HepG2 (cell line): ENCODE measurements around the gene PPP2R5B. TPM values are rescaled to one million over a fixed set of nuclear protein-coding genes. Genes with fewer than 3 reads are reported as not detected.

ENCODE experiments used
- CCDC6 ChIP-seq: sonication (generic); formaldehyde crosslinking; IDR thresholded peaks from 2 replicates; pipeline ENCODE4 v1.8.1; 2022; ENCODE audit warnings: mild to moderate bottlenecking, missing genetic modification reagents, moderate library complexity
- CHCHD3 ChIP-seq: sonication (generic); formaldehyde crosslinking; IDR thresholded peaks from 2 replicates; pipeline ENCODE4 v1.8.0; 2022; ENCODE audit warnings: mild to moderate bottlenecking, missing genetic modification reagents, moderate library complexity
- GZF1 ChIP-seq: sonication (generic); formaldehyde crosslinking; IDR thresholded peaks from 2 replicates; pipeline ENCODE4 v1.5.1; 2020; ENCODE audit warnings: mild to moderate bottlenecking, missing genetic modification reagents
- KDM1A ChIP-seq: IDR thresholded peaks from 2 replicates; pipeline ENCODE4 v1.6.1; 2016; ENCODE audit warnings: missing compliant biosample characterization
- KMT2A ChIP-seq: sonication (generic); formaldehyde crosslinking; IDR thresholded peaks from 2 replicates; pipeline ENCODE4 v1.4.0; 2020; ENCODE audit warnings: missing genetic modification reagents
- MBD4 ChIP-seq: IDR thresholded peaks from 2 replicates; pipeline ENCODE4 v1.6.1; 2012; ENCODE audit warnings: low read length, inconsistent platforms, borderline replicate concordance
- PCBP1 ChIP-seq: fragments of 200-400 bp; formaldehyde crosslinking; IDR thresholded peaks from 2 replicates; pipeline ENCODE4 v1.6.1; 2017; ENCODE audit warnings: mild to moderate bottlenecking, low read depth, low read length, borderline replicate concordance
- RXRA ChIP-seq: sonication (generic); formaldehyde crosslinking; IDR thresholded peaks from 2 replicates; pipeline ENCODE4 v1.5.1; 2020; ENCODE audit warnings: missing genetic modification reagents
- SALL1 ChIP-seq: sonication (generic); formaldehyde crosslinking; IDR thresholded peaks from 2 replicates; pipeline ENCODE4 v1.8.0; 2022; ENCODE audit warnings: mild to moderate bottlenecking, missing genetic modification reagents
- ZNF225 ChIP-seq: sonication (generic); formaldehyde crosslinking; IDR thresholded peaks from 2 replicates; pipeline ENCODE4 v1.4.0; 2020; ENCODE audit warnings: mild to moderate bottlenecking, missing genetic modification reagents
- ZNF251 ChIP-seq: sonication (generic); formaldehyde crosslinking; IDR thresholded peaks from 2 replicates; pipeline ENCODE4 v1.9.0; 2021; ENCODE audit warnings: mild to moderate bottlenecking, missing genetic modification reagents
- ZNF607 ChIP-seq: sonication (generic); formaldehyde crosslinking; IDR thresholded peaks from 2 replicates; pipeline ENCODE4 v1.5.1; 2020; ENCODE audit warnings: missing genetic modification reagents, mild to moderate bottlenecking, borderline replicate concordance
- ZNF646 ChIP-seq: sonication (generic); formaldehyde crosslinking; IDR thresholded peaks from 2 replicates; pipeline ENCODE4 v1.9.0; 2021; ENCODE audit warnings: mild to moderate bottlenecking, missing genetic modification reagents
- ZNF691 ChIP-seq: sonication (generic); formaldehyde crosslinking; IDR thresholded peaks from 2 replicates; pipeline ENCODE4 v1.4.0; 2020; ENCODE audit warnings: missing genetic modification reagents, low read depth, mild to moderate bottlenecking, borderline replicate concordance
- ZNF772 ChIP-seq: sonication (generic); formaldehyde crosslinking; IDR thresholded peaks from 2 replicates; pipeline ENCODE4 v1.5.0; 2020; ENCODE audit warnings: mild to moderate bottlenecking, missing genetic modification reagents
- ZNF788 ChIP-seq: sonication (generic); formaldehyde crosslinking; IDR thresholded peaks from 2 replicates; pipeline ENCODE4 v1.5.0; 2020; ENCODE audit warnings: mild to moderate bottlenecking, missing genetic modification reagents, borderline replicate concordance
- ZNF883 ChIP-seq: sonication (generic); formaldehyde crosslinking; IDR thresholded peaks from 2 replicates; pipeline ENCODE4 v1.5.1; 2020; ENCODE audit warnings: mild to moderate bottlenecking, missing genetic modification reagents; ENCODE audit errors: not compliant biosample characterization
- polyA plus RNA-seq, 8 experiments: library from polyadenylated mRNA; depleted of rRNA in 3 of 8; stranded (reverse) in 7 of 8; unstranded in 1 of 8; fragments of >200 nt; fragmentation: Illumina TruSeq in 4 of 8; extraction: Trizol in 4 of 8; gene quantifications; 2 replicates each; pipeline versions ENCODE4 v1.2.1 to v1.2.3, GENCODE V29; 2011 to 2016; ENCODE audit warnings: low read depth in 4 of 8, missing spikeins in 1 of 8, mixed read lengths in 1 of 8; ENCODE audit not compliant: insufficient read depth in 1 of 8
- total RNA-seq, 5 experiments: library from RNA; depleted of rRNA; stranded (reverse); fragments of >200 nt; fragmentation: Illumina TruSeq; extraction: Trizol; gene quantifications; 2 replicates each; pipeline ENCODE4 v1.2.3, GENCODE V29; 2016; ENCODE audit warnings: low read depth in 1 of 5
- TF ChIP-seq, protein P1 (sequence below): sonication (generic); formaldehyde crosslinking; IDR thresholded peaks from 2 replicates; pipeline ENCODE4 v1.5.0; 2020; ENCODE audit warnings: mild to moderate bottlenecking, missing genetic modification reagents, borderline replicate concordance
- TF ChIP-seq, protein P2 (sequence below): sonication (generic); formaldehyde crosslinking; IDR thresholded peaks from 2 replicates; pipeline ENCODE4 v1.5.0; 2020; ENCODE audit warnings: mild to moderate bottlenecking, missing genetic modification reagents

The PPP2R5B gene
- total and polyA plus RNA-seq, 2 of the 13 experiments (the other 11 are each of a cell fraction or from before 2014, with no cell fraction given): 2.3 to 8.3 TPM

DNA sequence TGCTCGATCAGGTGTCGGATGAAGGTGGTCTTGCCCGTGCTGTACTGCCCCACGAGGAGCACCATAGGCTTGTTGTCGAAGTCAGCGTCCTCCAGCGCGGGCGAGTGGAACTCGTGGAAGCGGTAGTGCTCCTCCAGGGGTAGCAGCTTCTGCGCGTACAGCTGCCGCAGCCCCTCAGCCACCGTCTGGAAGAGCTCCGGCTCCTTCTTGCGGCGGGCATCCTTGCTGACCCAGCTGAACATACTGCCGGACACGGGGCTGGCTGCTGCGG lies 46.3 kb upstream of the PPP2R5B start (continued):
- TF ChIP-seq, protein P1, sequence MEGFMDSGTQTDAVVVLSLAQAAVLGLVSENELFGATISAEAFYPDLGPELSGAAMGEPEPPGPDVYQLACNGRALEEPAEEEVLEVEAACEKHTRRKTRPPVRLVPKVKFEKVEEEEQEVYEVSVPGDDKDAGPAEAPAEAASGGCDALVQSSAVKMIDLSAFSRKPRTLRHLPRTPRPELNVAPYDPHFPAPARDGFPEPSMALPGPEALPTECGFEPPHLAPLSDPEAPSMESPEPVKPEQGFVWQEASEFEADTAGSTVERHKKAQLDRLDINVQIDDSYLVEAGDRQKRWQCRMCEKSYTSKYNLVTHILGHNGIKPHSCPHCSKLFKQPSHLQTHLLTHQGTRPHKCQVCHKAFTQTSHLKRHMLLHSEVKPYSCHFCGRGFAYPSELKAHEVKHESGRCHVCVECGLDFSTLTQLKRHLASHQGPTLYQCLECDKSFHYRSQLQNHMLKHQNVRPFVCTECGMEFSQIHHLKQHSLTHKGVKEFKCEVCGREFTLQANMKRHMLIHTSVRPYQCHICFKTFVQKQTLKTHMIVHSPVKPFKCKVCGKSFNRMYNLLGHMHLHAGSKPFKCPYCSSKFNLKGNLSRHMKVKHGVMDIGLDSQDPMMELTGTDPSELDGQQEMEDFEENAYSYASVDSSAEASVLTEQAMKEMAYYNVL (CRISPR knock-in tag): no peak
- peak; percentile 70; the same call in 1 of the 2 replicates for TF ChIP-seq KMT2A (CRISPR knock-in tag)
- TF ChIP-seq, protein P2, sequence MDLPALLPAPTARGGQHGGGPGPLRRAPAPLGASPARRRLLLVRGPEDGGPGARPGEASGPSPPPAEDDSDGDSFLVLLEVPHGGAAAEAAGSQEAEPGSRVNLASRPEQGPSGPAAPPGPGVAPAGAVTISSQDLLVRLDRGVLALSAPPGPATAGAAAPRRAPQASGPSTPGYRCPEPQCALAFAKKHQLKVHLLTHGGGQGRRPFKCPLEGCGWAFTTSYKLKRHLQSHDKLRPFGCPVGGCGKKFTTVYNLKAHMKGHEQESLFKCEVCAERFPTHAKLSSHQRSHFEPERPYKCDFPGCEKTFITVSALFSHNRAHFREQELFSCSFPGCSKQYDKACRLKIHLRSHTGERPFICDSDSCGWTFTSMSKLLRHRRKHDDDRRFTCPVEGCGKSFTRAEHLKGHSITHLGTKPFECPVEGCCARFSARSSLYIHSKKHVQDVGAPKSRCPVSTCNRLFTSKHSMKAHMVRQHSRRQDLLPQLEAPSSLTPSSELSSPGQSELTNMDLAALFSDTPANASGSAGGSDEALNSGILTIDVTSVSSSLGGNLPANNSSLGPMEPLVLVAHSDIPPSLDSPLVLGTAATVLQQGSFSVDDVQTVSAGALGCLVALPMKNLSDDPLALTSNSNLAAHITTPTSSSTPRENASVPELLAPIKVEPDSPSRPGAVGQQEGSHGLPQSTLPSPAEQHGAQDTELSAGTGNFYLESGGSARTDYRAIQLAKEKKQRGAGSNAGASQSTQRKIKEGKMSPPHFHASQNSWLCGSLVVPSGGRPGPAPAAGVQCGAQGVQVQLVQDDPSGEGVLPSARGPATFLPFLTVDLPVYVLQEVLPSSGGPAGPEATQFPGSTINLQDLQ: peak; percentile 36; the same call in 1 of the 2 replicates
- peak; percentile 76 for TF ChIP-seq ZNF883 (CRISPR knock-in tag)
- peak; percentile 14 for TF ChIP-seq RXRA (CRISPR knock-in tag)
- TF ChIP-seq CCDC6 (CRISPR knock-in tag): peak; percentile 74; the same call in 1 of the 2 replicates
- TF ChIP-seq ZNF225 (CRISPR knock-in tag): 0 out of 2 replicates have a peak, but pooled peaks have one; percentile 27
- TF ChIP-seq ZNF607 (CRISPR knock-in tag): no peak
- TF ChIP-seq CHCHD3 (CRISPR knock-in tag): peak; percentile 21; the same call in 1 of the 2 replicates
- peak; percentile 35 for TF ChIP-seq SALL1 (CRISPR knock-in tag)
- TF ChIP-seq ZNF251 (CRISPR knock-in tag): no peak
- no peak for TF ChIP-seq ZNF646 (CRISPR knock-in tag)
- TF ChIP-seq ZNF772 (CRISPR knock-in tag): peak; percentile 81
- no peak for TF ChIP-seq MBD4
- no peak for TF ChIP-seq KDM1A (CRISPR knock-in tag)
- 0 out of 2 replicates have a peak, but pooled peaks have one; percentile 45 for TF ChIP-seq PCBP1
- TF ChIP-seq ZNF788 (CRISPR knock-in tag): no peak; the same call in 1 of the 2 replicates
- TF ChIP-seq GZF1 (CRISPR knock-in tag): no peak
- peak; percentile 81 for TF ChIP-seq ZNF691
